Activated CD4-positive, alpha-beta T cell treated with anti-CD3 and anti-CD28 coated beads, Interleukin-10, Interleukin-2, amounts not matched to agents 100 ng/mL and 50 ng/mL, durations not matched to agents 16 hours and 8 hours (primary cell): ENCODE measurements around the gene DCBLD1.

ENCODE experiments used
- DNase-seq: peaks from one replicate; pipeline ENCODE4 v3.0.0-alpha.2; 2020

The DCBLD1 gene

DNA sequence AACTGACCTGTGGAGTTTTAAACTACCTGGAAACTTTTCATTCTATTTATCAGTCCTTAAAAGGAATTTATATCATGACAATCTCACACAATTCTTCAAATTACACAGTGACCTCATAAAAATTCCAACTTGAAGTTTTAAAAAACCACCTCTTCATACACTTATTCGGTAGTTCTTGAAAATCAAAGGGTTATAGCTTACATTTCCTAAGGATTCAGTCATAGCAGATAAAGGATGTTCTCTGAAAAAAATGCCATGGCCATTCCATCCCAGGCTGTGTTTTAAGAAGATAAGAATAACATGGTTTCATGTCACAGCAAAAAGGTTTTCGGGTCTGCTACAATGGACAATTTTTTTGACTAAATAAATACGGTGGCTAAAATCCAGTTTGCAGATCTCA lies 78.7 kb downstream of the DCBLD1 start:
- no peak for DNase-seq

DNA sequence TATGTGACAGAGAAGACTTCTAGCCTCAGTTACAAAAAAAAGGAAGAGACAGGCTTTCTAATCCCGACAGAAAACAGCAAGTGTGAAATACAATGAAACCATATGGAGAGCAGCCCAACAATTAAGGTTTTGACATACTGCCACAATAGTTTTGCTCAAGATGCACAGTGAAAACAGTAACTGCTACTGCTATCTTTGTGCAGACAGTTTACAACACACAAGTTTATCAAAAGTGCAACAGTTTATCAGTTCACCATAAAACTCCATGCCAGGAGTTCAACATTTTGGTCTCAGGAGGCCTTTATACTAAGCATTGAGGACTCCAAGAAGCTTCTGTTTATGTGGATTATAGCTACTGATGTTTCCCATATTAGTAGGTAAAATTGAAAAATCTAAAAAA lies 82.2 kb downstream of the DCBLD1 start:
- no peak for DNase-seq

DNA sequence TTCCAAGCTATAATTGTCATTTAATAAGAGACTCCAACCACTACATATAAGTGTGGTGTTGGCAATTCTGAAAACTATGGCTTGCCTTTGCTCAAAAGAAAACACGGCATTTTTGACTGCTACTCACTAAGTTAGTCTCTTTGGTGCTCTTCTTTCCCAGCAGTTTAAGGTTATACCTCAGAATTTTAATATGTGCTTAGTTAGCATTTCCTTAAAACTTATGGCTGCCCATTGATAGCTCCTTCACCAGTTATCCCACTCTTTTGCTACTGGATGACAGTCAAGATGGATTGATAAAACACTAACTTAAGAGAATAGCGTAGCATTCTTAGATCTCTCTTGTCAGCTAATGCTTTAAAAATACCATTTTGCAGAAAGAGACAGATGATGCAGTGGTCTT lies 85.8 kb downstream of the DCBLD1 start:
- no peak for DNase-seq

DNA sequence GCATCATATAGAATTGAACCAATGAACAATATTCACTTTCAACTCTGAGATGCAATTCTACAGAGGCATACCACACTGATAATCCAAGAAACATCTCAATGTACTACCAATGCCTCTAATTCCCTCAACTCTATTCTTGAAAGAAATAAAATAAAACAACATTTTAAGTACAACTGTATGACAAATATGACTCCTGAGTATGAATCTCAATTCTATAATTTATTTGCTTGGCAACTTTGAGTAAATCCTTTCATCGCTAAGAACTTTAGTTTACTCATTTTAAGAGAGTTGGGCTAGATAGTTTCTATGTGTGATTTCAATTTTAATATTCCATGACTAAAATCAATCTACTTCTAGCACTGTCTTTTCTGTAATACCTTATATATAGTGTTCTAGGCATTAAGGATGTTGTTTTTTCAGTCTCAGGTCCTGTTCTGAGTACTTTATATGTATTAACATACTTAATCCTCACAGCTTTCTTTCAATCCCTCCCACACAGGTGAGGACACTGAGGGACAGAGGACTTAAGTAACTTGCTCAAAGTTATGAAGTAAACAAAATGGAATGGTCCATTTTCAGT lies 86.4 kb downstream of the DCBLD1 start:
- peak; percentile 66 for DNase-seq

DNA sequence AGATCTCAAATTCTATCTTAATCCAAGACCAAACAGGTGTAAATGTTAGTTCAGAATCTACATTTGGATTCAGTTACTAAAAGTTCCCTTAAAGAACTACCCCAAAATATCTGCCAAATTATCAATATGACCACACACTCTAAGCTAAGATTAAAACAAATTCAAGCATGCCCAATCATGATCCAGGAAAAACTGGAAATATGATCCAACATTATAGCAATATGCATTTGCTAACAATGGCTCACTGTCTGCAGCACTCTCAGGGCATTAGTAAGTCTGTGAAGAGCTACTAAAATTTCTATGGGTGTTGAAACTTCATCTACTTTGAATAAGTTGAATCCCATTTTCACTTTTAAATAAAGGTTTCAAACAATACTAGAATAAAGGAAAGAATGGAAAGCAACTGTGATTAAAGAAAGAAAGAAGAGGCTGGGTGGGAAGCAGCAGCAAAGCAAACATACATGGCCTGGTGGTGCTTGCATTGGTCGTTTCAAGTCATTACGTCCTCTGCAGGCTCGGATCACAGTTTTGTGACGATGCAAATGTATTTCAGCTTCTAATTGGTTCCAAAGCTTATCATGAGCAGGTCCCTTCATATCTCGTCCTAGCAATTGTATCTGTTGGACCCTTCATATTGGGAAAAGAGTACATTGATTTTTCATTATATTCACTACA lies 90.7 kb downstream of the DCBLD1 start:
- no peak for DNase-seq

DNA sequence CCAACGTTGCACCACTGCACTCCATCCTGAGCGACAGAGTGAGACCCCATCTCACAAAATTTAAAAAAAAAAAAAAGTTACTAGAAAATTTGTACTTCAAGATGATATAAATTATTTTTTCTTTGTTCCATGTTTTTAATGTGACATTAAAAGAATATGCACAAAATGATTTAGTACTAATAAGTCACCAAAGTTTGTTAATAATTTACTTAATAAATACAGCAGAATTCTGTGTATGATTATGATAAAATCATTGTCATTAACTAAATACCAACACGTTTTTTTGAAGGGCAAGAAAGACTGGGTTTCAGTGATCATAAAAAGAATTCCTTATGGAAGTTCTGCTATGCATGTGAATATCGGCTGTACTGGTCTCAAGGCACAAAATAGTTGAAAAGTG lies 91.7 kb downstream of the DCBLD1 start:
- DNase-seq, result no peak

DNA sequence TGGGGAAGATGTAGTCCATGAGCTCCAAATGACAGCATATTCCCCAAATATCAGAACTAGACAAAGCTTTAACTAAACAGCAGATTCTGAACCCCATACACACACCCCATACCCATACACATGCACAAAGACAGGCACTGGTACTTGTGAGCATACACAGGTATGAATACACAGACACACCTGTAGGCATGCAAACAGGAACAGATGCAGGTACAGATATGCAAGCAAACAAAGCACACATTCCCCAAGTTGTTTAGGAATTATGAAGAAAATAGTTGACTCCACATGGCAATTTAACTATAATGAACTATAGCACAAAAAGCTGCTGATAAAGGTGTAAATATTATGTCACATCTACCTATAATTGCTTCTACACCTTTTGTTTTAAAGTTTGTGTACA lies 103.2 kb downstream of the DCBLD1 start:
- DNase-seq, result no peak

DNA sequence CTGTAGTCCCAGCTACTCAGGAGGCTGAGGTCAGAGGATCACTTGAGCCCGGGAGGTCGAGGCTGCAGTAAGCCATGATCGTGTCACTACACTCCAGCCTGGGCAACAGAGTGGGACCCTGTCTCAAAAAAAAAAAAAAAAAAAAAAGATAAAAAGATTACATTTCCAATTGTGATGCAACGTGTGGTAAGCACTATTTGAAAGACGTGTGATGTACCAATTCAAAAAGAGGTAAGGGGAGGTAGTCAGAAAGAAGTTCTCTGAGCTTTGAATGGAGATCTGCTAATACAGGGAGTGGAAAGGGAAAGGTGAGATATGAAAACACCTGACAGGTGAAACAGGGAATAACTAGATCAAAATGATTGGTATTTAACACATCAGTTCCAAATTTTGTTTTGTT lies 108.0 kb downstream of the DCBLD1 start:
- DNase-seq, result no peak

DNA sequence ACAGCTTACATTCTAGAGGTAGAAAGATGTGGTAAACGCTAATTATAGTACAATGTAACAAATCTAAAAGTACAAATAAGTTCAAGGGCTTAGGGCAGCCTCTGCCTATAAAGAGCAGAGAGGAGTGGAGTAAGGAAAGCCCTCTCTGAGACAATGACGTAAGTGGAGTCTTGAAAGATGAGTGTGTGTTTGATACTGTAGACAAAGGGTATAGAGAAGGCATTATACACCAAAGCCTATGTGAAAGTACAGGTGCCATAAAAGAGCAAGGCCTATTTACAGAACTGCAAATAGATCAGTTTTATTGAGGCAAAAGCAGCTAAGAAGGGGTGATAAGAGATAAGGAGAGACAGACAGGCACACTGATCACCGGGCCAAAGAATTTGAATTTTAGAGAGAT lies 108.9 kb downstream of the DCBLD1 start:
- DNase-seq, result no peak

DNA sequence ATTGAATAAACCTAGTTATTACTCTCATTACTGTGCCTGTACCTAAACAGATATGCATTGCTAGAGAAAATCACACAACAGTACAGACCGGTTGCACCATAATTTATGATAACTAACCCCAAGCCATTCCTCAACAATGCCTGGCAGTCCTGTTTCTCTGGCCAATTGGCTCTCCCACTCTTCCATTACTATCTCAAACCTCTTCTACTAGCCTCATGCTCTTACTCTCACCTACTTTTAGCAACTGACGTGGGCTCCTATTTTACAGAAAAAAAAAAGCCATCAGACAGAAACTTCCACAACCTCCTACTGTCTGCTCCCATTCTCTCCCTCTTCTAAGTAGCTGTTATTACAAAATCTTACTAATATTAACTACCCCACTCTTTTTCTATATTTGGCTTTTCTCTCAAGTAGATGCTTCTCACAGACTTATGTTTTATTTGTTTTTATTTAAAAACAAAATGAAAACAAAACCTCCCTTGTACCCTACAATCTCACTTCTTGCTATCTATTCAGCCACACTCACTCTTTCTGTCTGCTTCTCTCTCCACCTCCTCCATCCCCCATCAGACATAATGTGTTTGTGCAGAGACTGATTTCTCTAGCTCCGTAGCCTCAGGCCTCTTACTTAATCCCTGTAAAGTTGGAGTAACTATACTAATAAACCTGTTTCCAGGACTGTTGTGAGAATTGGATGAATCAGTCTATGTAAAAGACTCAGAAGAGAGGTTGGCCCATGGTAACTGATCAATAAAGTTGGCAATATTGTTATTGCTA lies 110.7 kb downstream of the DCBLD1 start:
- DNase-seq, result no peak

DNA sequence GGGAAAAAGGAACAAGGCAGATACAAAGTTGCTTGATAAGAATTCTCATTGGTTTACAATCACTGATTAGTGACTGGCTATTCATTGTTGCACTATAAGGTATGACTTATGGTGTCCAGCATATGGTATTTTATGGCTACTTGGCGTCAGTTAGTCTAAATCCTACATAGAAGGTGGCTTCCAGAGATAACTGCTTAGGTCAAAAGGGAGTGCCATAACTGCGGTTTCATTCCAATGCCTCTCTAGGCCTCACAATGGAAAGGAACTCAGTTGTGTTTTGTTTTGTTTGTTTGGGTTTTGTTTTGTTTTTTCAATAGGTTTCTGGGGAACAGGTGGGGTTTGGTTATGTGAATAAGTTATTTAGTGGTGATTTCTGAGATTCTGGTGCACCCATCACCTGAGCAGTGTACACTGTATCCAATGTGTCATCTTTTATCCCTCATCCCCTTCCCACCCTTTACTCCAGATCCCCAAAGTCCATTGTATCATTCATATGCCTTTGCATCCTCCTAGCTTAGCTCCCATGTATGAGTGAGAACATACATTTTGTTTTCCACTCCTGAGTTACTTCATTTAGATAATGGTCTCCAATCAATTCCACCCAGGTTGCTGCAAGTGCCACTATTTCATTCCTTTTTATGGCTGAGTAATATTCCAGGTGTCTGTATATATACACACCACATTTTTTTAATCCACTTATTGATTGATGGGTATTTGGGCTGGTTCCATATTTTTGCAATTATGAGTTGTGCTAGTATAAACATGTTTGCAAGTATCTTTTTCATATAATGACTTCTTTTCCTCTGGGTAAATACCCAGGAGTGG lies 112.8 kb downstream of the DCBLD1 start:
- no peak for DNase-seq

DNA sequence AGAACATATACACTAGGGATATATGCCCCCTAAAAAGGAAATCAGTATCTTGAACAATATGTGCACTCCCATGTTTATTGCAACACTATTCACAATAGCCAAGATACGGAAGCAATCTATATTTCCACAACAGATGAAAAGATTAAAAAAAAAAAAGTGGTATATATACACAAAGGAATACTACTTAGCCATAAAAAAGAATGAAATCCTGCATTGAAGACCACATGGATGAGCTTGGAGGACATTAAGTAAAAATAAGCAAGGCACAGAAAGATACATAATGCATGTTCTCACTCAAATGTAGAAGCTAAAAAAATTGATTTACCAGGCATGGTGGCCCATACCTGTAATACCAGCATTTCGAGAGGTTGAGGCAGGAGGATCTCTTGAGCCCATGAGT lies 115.3 kb downstream of the DCBLD1 start:
- DNase-seq, result no peak
